ENCODE measurements around the gene UBE2F.

GRCh38 chr2:237941239-237941638, 25.6 kb upstream of the UBE2F start:
- no peak for TF ChIP-seq CTCF (IDR thresholded peaks at IDR 0.05)
- TF ChIP-seq POLR2A (IDR thresholded peaks at IDR 0.05) = no peak

Data from breast epithelium (tissue), 3 donors.